C4-2B (cell line): ENCODE measurements around the gene VPS29.

ENCODE experiments used
- ZFX ChIP-seq: fragments of 450-650 bp; IDR thresholded peaks from 2 replicates; pipeline ENCODE4 v1.6.1; 2017
- TF ChIP-seq, protein P1 (sequence below): fragments of 450-650 bp; conservative IDR thresholded peaks from 2 replicates; pipeline ENCODE4 v1.5.1; 2017; ENCODE audit warnings: mild to moderate bottlenecking

DNA sequence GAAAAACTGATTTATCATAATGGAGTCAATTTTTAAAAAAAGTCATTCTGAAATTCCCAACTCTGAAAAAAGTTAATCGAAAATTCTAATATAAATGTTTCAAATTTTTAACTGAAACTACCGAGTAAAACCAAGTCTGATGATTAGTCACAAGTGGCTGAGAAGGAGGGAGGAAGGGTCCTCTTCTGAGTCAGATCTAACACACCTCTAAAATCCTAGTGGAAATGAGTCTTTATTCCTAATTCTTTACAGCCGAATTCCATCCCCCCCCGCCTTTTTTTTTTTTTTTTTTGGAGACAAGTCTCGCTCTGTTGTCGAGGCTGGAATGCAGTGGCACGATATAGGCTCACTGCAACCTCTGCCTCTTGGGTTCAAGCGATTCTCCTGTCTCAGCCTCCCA is 38.1 kb upstream of the VPS29 start:
- TF ChIP-seq, protein P1, sequence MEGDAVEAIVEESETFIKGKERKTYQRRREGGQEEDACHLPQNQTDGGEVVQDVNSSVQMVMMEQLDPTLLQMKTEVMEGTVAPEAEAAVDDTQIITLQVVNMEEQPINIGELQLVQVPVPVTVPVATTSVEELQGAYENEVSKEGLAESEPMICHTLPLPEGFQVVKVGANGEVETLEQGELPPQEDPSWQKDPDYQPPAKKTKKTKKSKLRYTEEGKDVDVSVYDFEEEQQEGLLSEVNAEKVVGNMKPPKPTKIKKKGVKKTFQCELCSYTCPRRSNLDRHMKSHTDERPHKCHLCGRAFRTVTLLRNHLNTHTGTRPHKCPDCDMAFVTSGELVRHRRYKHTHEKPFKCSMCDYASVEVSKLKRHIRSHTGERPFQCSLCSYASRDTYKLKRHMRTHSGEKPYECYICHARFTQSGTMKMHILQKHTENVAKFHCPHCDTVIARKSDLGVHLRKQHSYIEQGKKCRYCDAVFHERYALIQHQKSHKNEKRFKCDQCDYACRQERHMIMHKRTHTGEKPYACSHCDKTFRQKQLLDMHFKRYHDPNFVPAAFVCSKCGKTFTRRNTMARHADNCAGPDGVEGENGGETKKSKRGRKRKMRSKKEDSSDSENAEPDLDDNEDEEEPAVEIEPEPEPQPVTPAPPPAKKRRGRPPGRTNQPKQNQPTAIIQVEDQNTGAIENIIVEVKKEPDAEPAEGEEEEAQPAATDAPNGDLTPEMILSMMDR = no peak
- no peak for TF ChIP-seq ZFX
